Neural progenitor cell (in vitro differentiated cells): Measurements from ENCODE around the gene MIDN. TPM values are rescaled to one million over a fixed set of nuclear protein-coding genes. Genes with fewer than 3 reads are reported as not detected.
A peak's percentile ranks its signal among the peaks of the same experiment; 100 is the strongest.

Source experiments
- DNase-seq: peaks from one replicate; pipeline ENCODE4 v3.0.0-alpha.2; 2016; ENCODE audit warnings: low spot score
- H2AFZ ChIP-seq: fragments of 200-600 bp; sonication (generic); replicated peaks from 2 replicates; pipeline ENCODE4 v1.6.1; 2016; ENCODE audit warnings: antibody characterized with exemption
- H3F3A ChIP-seq: fragments of 200-600 bp; sonication (generic); 2 replicates; pipeline ENCODE4 v1.6.1; 2016; ENCODE audit warnings: antibody characterized with exemption, low read depth
- H3K27ac ChIP-seq: fragments of 200-600 bp; sonication (generic); 2 replicates; pipeline ENCODE4 v1.5.1; 2016; ENCODE audit warnings: mild to moderate bottlenecking
- H3K27me3 ChIP-seq: fragments of 200-600 bp; sonication (generic); 2 replicates; pipeline ENCODE4 v1.6.1; 2016; ENCODE audit warnings: mild to moderate bottlenecking, moderate library complexity
- H3K36me3 ChIP-seq: fragments of 200-600 bp; sonication (generic); 2 replicates; pipeline ENCODE4 v1.5.1; 2016
- H3K4me1 ChIP-seq: fragments of 200-600 bp; sonication (generic); 2 replicates; pipeline ENCODE4 v1.6.1; 2016; ENCODE audit warnings: mixed run types
- H3K4me2 ChIP-seq: fragments of 200-600 bp; sonication (generic); 2 replicates; pipeline ENCODE4 v1.6.1; 2016
- H3K4me3 ChIP-seq: fragments of 200-600 bp; sonication (generic); 2 replicates; pipeline ENCODE4 v1.5.1; 2016
- H3K79me2 ChIP-seq: fragments of 200-600 bp; sonication (generic); 2 replicates; pipeline ENCODE4 v1.6.1; 2016; ENCODE audit warnings: low read depth
- H3K9ac ChIP-seq: fragments of 200-600 bp; sonication (generic); 2 replicates; pipeline ENCODE4 v1.6.1; 2016
- H3K9me3 ChIP-seq: fragments of 200-600 bp; sonication (generic); 2 replicates; pipeline ENCODE4 v1.5.1; 2016; ENCODE audit warnings: low read depth
- H4K20me1 ChIP-seq: fragments of 200-600 bp; sonication (generic); 2 replicates; pipeline ENCODE4 v1.6.1; 2016; ENCODE audit warnings: low read depth
- H3K27ac Mint-ChIP-seq: 3 replicates; pipeline ENCODE4 v1.8.0; 2021; ENCODE audit warnings: mixed read lengths
- H3K27me3 Mint-ChIP-seq: 2 replicates; pipeline ENCODE4 v1.8.0; 2022; ENCODE audit warnings: low read depth, mild to moderate bottlenecking, inconsistent platforms, moderate library complexity, mixed read lengths; ENCODE audit not compliant: insufficient read depth
- H3K36me3 Mint-ChIP-seq: 3 replicates; pipeline ENCODE4 v1.8.0; 2021; ENCODE audit warnings: mixed read lengths
- H3K4me1 Mint-ChIP-seq: 3 replicates; pipeline ENCODE4 v1.8.0; 2021; ENCODE audit warnings: mixed read lengths
- H3K4me3 Mint-ChIP-seq: 3 replicates; pipeline ENCODE4 v1.8.0; 2021; ENCODE audit warnings: mild to moderate bottlenecking, moderate library complexity, mixed read lengths
- H3K9me3 Mint-ChIP-seq: 3 replicates; pipeline ENCODE4 v1.8.0; 2020; ENCODE audit warnings: mixed read lengths
- EZH2 ChIP-seq: fragments of 200-600 bp; sonication (generic); IDR thresholded peaks from 2 replicates; pipeline ENCODE4 v1.6.1; 2017; ENCODE audit warnings: antibody characterized with exemption, mild to moderate bottlenecking, moderate library complexity
- EZH2phosphoT487 ChIP-seq: fragments of 200-600 bp; sonication (generic); IDR thresholded peaks from 2 replicates; pipeline ENCODE4 v1.6.1; 2017; ENCODE audit warnings: antibody characterized with exemption
- total RNA-seq: library from RNA; depleted of rRNA; stranded (reverse); fragments of >200 nt; gene quantifications from 2 replicates; pipeline ENCODE4 v1.2.3, GENCODE V29; 2015; ENCODE audit warnings: low replicate concordance
- TF ChIP-seq, protein P1 (sequence below): fragments of 200-600 bp; sonication (generic); IDR thresholded peaks from 2 replicates; pipeline ENCODE4 v1.5.1; 2017; ENCODE audit warnings: antibody characterized with exemption, mild to moderate bottlenecking

Gene MIDN
- total RNA-seq, 1 donor from 2014 or later = 16.1 TPM

DNA sequence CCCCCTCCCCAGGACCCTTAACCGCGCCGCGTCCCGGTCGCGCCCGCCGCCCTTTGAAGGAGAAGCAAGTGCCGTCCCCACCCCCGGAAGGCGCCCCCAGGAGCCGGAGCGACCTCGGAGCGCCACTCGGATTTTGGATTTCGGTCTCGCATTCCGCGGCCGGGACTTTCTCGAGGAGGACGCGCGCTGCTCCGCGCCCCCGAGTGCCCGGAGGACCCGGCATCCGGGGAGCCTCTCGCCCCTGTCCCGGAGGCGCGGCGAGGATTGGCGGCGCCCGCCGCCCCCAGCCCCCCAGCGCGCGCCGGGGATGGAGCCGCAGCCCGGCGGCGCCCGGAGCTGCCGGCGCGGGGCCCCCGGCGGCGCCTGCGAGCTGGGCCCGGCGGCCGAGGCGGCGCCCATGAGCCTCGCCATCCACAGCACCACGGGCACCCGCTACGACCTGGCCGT lies 1.6 kb downstream of the MIDN start:
- Mint-ChIP-seq H3K9me3 (no peaks in the 10 kb centered on the region), H3K27me3 (peaks cover 6% of the 10 kb centered on the region), H3K4me3 (peak overlapping the region; percentile 91), H3K4me1 (peaks cover 13% of the 10 kb centered on the region), H3K27ac (no peak overlapping the region), H3K36me3 (peaks cover 6% of the 10 kb centered on the region)
- Histone ChIP-seq H3K9me3 (no peaks in the 10 kb centered on the region), H3F3A (peaks cover 54% of the 10 kb centered on the region), H4K20me1 (peaks cover 62% of the 10 kb centered on the region), H3K4me2 (peak overlapping the region; percentile 89), H3K4me1 (peaks cover 14% of the 10 kb centered on the region), H3K27me3 (no peaks in the 10 kb centered on the region), H3K36me3 (no peaks in the 10 kb centered on the region), H2AFZ (no peak overlapping the region), H3K9ac (peak overlapping the region; percentile 74), H3K79me2 (peaks cover 54% of the 10 kb centered on the region), H3K27ac (peak overlapping the region; percentile 82), H3K4me3 (peak overlapping the region; percentile 90)
- no peak for TF ChIP-seq EZH2phosphoT487
- DNase-seq = no peak

DNA sequence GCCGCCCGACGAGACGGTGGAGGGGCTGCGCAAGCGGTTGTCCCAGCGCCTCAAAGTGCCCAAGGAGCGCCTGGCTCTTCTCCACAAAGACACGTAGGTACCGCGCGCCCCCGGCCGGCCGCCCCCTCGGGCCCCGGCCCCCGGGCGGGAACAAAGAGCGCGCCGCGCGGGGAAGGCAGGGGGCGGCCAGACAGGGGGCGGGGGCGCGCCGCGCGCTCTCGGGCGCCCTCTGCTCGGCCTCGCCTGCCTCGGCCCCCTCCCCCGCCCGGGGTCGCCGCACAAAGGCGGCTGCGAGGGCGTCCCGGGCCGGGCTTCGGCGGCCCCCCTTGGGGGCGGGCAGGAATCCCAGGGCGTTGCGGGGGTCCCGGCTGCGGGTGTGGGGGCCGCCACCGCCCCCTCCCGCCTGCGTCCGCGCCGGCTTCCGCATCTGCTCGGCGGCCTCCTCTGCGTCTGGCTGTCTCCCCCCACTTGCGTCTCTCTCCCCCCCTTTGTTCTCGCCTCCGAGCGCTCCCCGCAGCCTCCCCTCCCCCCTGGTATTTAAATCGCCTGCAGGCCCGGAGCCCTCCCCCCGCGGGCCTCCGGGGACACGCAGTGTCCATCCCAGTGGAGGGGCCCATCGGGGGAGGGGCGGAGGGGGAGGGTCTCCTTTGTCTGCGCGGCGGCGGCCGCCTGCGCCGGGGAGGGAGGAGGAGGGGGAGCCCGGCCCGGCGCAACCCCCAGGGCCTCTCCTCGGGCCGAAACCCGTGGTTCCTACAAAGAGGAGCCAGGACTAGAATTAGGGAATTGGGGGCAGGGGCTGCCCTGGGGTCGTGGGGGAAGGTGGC lies 2.3 kb downstream of the MIDN start:
- TF ChIP-seq EZH2phosphoT487 (no peak), EZH2 (no peak)
- TF ChIP-seq, protein P1, sequence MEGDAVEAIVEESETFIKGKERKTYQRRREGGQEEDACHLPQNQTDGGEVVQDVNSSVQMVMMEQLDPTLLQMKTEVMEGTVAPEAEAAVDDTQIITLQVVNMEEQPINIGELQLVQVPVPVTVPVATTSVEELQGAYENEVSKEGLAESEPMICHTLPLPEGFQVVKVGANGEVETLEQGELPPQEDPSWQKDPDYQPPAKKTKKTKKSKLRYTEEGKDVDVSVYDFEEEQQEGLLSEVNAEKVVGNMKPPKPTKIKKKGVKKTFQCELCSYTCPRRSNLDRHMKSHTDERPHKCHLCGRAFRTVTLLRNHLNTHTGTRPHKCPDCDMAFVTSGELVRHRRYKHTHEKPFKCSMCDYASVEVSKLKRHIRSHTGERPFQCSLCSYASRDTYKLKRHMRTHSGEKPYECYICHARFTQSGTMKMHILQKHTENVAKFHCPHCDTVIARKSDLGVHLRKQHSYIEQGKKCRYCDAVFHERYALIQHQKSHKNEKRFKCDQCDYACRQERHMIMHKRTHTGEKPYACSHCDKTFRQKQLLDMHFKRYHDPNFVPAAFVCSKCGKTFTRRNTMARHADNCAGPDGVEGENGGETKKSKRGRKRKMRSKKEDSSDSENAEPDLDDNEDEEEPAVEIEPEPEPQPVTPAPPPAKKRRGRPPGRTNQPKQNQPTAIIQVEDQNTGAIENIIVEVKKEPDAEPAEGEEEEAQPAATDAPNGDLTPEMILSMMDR = no peak
- no peak overlapping the region for H2AFZ ChIP-seq
- Mint-ChIP-seq H3K27ac (no peak overlapping the region), H3K4me3 (peak overlapping the region; percentile 92), H3K36me3 (peaks cover 6% of the 10 kb centered on the region), H3K9me3 (no peaks in the 10 kb centered on the region), H3K4me1 (peaks cover 13% of the 10 kb centered on the region), H3K27me3 (peaks cover 6% of the 10 kb centered on the region)
- H3K27me3 ChIP-seq = no peaks in the 10 kb centered on the region
- H3K27ac ChIP-seq = peak overlapping the region; percentile 82
- H4K20me1 ChIP-seq = peaks cover 65% of the 10 kb centered on the region
- no peaks in the 10 kb centered on the region for H3K36me3 ChIP-seq
- peak overlapping the region; percentile 90 for H3K4me3 ChIP-seq
- no peaks in the 10 kb centered on the region for H3K9me3 ChIP-seq
- peaks cover 60% of the 10 kb centered on the region for H3F3A ChIP-seq
- peak; percentile 96 for DNase-seq
- H3K4me1 ChIP-seq = peaks cover 14% of the 10 kb centered on the region
- H3K9ac ChIP-seq = peak overlapping the region; percentile 53
- peaks cover 60% of the 10 kb centered on the region for H3K79me2 ChIP-seq
- H3K4me2 ChIP-seq = peak overlapping the region; percentile 89

DNA sequence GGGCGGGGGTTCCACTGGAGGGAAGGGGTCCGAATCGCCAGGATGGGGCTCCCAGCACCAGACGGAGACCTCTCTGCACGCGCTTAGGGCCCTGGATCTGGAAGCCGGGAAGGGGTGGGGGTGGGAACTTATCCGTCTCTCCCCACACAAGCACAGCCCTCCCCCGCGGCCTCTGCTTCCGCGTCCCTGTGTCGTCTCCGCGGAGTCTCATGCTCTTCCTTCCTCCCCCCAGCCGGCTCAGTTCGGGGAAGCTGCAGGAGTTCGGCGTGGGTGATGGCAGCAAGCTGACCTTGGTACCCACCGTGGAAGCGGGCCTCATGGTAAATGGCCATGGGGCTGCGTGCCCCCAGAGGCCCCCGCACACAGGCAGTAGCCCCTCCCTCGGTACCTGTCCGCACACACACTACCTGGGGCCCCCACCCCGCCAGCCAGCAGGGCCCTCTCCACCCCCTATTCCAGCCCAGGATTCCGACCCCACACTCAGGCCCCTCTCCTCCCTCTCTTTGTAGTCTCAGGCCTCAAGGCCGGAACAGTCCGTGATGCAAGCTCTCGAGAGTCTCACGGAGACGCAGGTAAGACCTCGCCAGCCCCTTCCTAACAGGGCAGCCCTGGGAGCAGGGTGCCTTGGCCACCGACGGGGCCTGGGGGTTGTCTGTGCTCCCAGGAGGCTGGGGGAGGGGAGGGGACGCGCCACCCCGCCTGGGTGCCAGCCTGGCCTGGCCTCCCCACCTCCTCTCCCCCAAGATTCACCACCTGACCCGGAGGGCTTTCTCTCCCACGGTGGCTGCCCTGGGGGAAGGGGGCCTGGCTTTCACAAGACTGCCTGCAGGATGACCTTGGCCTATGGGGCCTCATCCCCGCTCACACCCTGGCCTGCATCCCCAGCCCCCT lies 3.2 kb downstream of the MIDN start:
- Histone ChIP-seq H3K4me2 (peak overlapping the region; percentile 89), H3K9me3 (no peaks in the 10 kb centered on the region), H4K20me1 (peaks cover 70% of the 10 kb centered on the region), H3K27me3 (no peaks in the 10 kb centered on the region), H3K79me2 (peaks cover 70% of the 10 kb centered on the region), H3K27ac (peak overlapping the region; percentile 82), H3K4me3 (peak overlapping the region; percentile 90), H3K4me1 (peaks cover 14% of the 10 kb centered on the region), H3K9ac (peak overlapping the region; percentile 53), H3K36me3 (no peaks in the 10 kb centered on the region), H3F3A (peaks cover 61% of the 10 kb centered on the region), H2AFZ (no peak overlapping the region)
- H3K27me3 Mint-ChIP-seq = peaks cover 6% of the 10 kb centered on the region
- peak overlapping the region; percentile 92 for H3K4me3 Mint-ChIP-seq
- H3K27ac Mint-ChIP-seq = peak overlapping the region; percentile 92
- peaks cover 9% of the 10 kb centered on the region for H3K4me1 Mint-ChIP-seq
- no peaks in the 10 kb centered on the region for H3K9me3 Mint-ChIP-seq
- DNase-seq = peak; percentile 60
- TF ChIP-seq EZH2phosphoT487 = no peak
- peaks cover 6% of the 10 kb centered on the region for H3K36me3 Mint-ChIP-seq

DNA sequence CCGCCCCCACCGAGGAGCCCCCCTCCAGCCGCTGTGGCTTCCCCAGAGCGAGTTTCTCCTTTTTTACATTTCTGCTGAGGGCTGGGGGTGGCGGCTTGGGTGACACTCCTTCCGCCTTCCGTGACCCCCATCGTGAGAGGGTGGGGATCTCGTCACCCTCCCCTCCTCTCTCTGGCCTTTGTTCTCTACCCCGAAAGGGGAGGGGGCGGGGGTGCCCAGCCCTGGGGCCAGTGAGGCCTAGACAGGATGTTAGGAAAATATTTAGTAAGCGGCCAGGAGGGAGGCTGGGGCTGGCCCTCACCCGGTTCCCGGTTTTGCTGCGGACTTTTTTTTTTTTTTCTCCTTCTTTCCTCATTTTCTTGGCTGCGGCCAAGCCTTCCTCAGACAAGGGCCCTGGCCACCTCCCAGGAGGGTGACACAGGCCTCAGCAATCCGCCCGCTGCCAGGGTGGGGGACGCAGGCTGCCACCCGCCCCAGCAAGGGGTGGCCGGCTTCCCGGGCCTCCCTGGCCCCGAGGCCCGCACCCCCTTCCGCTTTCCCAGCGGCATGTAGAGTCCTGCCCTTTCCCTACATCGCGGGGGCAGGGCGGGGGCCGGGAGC lies 3.9 kb downstream of the MIDN start:
- Histone ChIP-seq H3K9ac (no peak overlapping the region), H3K27me3 (no peaks in the 10 kb centered on the region), H3K4me1 (peaks cover 14% of the 10 kb centered on the region), H4K20me1 (peaks cover 73% of the 10 kb centered on the region), H3F3A (peaks cover 65% of the 10 kb centered on the region), H2AFZ (no peak overlapping the region), H3K9me3 (no peaks in the 10 kb centered on the region), H3K4me2 (peak overlapping the region; percentile 89), H3K79me2 (peaks cover 76% of the 10 kb centered on the region), H3K36me3 (no peaks in the 10 kb centered on the region), H3K4me3 (peak overlapping the region; percentile 90), H3K27ac (peak overlapping the region; percentile 71)
- Mint-ChIP-seq H3K27ac (no peak overlapping the region), H3K4me3 (peak overlapping the region; percentile 92), H3K27me3 (peaks cover 6% of the 10 kb centered on the region), H3K36me3 (peaks cover 6% of the 10 kb centered on the region), H3K9me3 (no peaks in the 10 kb centered on the region), H3K4me1 (peaks cover 7% of the 10 kb centered on the region)
- TF ChIP-seq EZH2 (no peak), EZH2phosphoT487 (no peak)
- TF ChIP-seq, protein P1 = no peak
- DNase-seq = no peak
